ENCODE measurements around the gene APLNR.
A peak's percentile ranks its signal among the peaks of the same experiment; 100 is the strongest.

Gene APLNR

DNA sequence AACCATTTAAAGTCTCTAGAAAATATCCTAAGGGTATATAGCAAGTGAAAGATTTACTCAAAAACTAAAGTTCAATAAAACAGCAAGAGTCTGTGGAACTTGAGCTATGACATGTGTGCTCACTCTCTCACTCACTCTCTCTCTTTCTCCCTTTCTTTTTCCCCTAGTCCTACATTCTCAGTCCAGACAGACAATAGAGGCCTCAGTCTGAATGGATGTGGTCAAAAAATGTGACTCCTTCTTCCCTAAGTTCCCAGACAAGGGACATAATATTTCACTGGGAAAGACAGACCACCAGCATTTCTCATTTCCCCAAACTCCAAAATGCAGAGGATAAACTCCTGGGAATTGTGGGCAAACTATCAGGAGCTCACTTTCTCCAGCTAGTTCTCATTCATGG lies 17.6 kb upstream of the APLNR start:
- H3K4me3 ChIP-seq (ENCODE audit: control insufficient read depth, low read depth, low read length) = no peak overlapping the region
- no peak for DNase-seq (ENCODE audit: low read depth)
- TF ChIP-seq, protein P1, sequence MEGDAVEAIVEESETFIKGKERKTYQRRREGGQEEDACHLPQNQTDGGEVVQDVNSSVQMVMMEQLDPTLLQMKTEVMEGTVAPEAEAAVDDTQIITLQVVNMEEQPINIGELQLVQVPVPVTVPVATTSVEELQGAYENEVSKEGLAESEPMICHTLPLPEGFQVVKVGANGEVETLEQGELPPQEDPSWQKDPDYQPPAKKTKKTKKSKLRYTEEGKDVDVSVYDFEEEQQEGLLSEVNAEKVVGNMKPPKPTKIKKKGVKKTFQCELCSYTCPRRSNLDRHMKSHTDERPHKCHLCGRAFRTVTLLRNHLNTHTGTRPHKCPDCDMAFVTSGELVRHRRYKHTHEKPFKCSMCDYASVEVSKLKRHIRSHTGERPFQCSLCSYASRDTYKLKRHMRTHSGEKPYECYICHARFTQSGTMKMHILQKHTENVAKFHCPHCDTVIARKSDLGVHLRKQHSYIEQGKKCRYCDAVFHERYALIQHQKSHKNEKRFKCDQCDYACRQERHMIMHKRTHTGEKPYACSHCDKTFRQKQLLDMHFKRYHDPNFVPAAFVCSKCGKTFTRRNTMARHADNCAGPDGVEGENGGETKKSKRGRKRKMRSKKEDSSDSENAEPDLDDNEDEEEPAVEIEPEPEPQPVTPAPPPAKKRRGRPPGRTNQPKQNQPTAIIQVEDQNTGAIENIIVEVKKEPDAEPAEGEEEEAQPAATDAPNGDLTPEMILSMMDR (conservative IDR thresholded peaks at IDR 0.05; ENCODE audit: control insufficient read depth, insufficient read depth, low read depth, low read length) = no peak

DNA sequence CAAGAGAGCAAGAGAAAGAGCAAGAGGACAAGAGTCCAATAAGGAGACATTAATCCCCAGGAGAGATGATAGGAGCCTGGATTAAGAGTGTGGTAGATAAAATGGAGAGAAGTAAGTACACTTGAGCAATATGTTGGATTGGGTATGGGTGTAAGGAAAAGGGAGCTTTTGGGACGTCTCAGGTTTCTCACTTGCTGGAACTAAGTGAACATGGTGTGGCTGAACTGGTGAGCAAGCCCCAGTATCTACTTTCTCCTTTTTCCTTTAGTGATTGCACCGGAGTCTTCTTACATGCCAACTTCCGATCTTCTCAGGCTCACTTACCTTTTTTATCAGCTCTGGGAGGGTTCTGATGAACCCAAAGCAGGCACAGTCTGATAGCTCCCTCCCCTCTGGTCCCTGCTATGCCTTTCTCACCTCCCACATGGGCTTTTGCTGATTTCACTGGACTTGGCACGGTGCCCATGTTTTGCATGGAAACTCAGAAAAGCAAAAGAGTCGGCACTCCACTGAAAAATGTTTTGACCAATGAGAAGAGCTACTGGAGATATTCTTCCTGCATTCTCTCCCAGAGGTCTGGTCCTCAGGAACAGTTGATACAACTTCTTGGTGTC lies 14.5 kb upstream of the APLNR start:
- no peak overlapping the region for H3K4me3 ChIP-seq (ENCODE audit: control insufficient read depth, low read depth, low read length)
- TF ChIP-seq, protein P1 (conservative IDR thresholded peaks at IDR 0.05; ENCODE audit: control insufficient read depth, insufficient read depth, low read depth, low read length) = no peak
- peak; percentile 41 for DNase-seq (ENCODE audit: low read depth)

DNA sequence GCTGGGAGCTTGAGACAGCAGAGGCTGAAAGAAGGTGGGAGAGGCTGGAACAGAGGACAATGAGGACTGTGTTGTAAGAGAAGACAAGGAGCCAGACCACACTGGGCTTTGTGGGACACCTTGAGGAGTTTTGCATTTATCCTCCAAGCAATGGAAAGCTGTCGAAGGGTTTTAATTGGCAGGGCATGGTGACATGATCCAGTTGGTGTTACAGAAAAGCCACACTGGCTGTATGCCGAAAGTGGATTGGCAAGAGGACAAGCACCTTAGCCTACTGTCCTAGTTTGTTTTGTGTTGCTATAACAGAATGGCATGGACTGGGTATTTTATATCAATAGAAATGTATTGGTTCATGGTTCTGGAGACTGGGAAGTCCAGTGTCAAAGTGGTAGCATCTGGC lies 14.0 kb upstream of the APLNR start:
- no peak overlapping the region for H3K4me3 ChIP-seq (ENCODE audit: control insufficient read depth, low read depth, low read length)
- TF ChIP-seq, protein P1 (conservative IDR thresholded peaks at IDR 0.05; ENCODE audit: control insufficient read depth, insufficient read depth, low read depth, low read length) = no peak
- DNase-seq (ENCODE audit: low read depth) = no peak

DNA sequence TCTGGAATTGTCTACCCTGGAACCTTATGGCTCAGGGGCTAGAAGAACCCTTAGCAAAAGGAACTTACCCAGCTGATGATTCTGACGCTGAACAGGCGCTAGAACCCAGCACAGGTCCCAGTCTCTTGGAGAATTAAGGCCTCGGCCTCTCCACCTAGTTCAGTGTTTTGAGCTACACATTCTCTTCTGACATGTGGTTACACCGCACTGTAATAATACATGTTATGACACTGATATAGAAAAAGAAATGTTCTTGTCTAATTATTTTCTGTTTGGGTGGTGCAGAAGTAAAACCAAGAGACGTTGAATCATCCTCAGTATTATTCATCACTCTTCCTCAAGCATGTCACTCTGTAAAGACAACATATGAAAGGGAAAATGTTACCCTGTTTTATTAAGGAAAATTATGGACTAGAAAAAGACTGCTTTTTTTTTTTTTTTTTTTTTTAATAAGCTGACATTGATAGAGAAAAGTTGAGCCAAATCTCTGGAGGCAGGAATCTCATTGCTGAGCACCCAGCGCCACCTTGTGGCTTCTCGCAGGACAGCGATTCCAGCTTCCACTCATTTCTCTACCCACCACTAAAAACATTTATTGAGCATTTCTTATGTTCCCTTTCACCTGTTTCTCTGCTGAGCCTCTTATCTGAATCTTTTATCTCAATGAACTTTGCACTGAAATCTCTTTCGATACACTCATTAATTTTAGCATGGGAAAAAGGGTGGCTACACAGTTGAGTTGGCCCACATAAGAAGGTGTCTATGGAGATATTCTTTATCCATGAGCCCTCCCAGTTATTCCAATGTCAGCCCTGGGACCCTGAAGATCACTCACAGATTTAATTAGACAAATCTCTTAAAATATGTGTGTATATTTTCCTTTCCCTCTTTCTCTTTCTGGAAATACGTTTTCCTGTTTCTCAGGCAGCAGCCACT lies 12.6 kb upstream of the APLNR start:
- no peak overlapping the region for H3K4me3 ChIP-seq (ENCODE audit: control insufficient read depth, low read depth, low read length)
- TF ChIP-seq, protein P1 (conservative IDR thresholded peaks at IDR 0.05; ENCODE audit: control insufficient read depth, insufficient read depth, low read depth, low read length) = peak; percentile 91
- peak; percentile 62 for DNase-seq (ENCODE audit: low read depth)

DNA sequence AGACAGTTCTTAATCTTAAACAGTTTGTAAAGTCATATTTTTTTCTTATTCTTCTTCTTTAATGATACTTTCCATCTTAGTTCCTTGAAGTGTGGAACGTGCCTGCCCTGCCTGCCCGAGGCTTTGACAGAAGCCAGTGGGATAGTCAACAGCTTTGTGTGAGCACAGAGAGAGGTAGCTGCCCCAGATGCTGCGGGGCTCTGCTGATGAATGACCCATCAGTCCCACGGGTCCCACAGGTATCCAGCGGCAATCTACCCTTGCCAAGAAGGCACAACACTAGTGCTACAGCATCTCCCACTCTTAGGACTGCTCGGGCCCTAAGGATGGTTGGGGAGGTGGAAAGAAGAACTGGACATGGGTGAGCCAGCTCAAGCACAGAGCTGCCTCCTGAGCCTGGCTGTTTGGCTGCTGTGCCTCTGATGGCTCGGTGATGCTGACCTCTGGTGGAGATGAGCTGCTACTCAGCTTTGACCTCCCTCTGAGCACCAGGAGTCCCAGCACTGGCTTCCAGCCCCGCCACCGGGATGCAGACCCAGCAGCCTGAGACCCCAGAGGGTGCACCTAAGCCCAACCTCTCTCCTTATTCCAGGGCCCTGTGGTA lies 11.8 kb upstream of the APLNR start:
- DNase-seq (ENCODE audit: low read depth) = peak; percentile 73

DNA sequence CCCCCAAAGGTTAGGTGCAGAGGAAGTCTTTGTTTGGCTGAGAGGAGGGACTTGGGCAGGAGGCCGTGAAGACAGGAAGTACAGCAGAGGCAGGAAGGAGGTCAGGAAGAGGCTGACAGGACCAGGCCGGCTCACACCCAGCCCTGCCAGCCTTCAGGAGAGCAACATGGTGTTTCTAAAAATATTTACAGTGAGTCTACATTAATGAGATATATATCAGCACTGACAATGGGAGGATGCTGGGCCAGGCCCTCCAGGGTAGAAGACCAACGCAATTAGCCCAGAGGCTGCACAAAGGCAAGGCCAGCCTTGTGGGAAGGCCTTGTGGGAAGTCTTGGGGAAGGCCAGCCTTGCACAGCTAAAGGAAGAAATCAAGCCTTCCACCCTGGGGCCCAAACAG lies 7.9 kb upstream of the APLNR start:
- DNase-seq (ENCODE audit: low read depth) = no peak
- TF ChIP-seq, protein P1 (conservative IDR thresholded peaks at IDR 0.05; ENCODE audit: control insufficient read depth, insufficient read depth, low read depth, low read length) = no peak
- H3K4me3 ChIP-seq (ENCODE audit: control insufficient read depth, low read depth, low read length) = no peak overlapping the region

More for the DNA sequence above, 11.8 kb upstream of the APLNR start:
- no peak overlapping the region for H3K4me3 ChIP-seq (ENCODE audit: control insufficient read depth, low read depth, low read length)
- TF ChIP-seq, protein P1 (conservative IDR thresholded peaks at IDR 0.05; ENCODE audit: control insufficient read depth, insufficient read depth, low read depth, low read length) = peak; percentile 89

All from fibroblast of mammary gland (primary cell).